Small intestine (tissue), 7 donors: ENCODE measurements around the gene AJM1. TPM values are rescaled to one million over a fixed set of nuclear protein-coding genes. Genes with fewer than 3 reads are reported as not detected.

Experiments
- DNase-seq, 2 donors: peaks; one replicate each; pipeline versions ENCODE4 v3.0.0 to v3.0.0-alpha.2; 2013
- FAIRE-seq: peaks from 2 replicates; lab custom pipeline; 2012; peaks lifted over from hg19 to GRCh38; lab: Jason Lieb, UNC
- H3K27ac ChIP-seq, 3 donors: one replicate each; pipeline ENCODE4 v1.5.1; 2013; ENCODE audit warnings: low read length in 2 of 3, mild to moderate bottlenecking in 2 of 3, control low read depth in 1 of 3, inconsistent platforms in 1 of 3, low read depth in 1 of 3, moderate library complexity in 1 of 3
- H3K27me3 ChIP-seq, 3 donors: one replicate each; pipeline ENCODE4 v1.6.1; 2013; ENCODE audit warnings: low read length in 3 of 3, inconsistent platforms in 1 of 3; ENCODE audit not compliant: control insufficient read depth in 3 of 3, insufficient read depth in 3 of 3
- H3K36me3 ChIP-seq, 3 donors: one replicate each; pipeline ENCODE4 v1.6.1; 2013; ENCODE audit warnings: low read length in 3 of 3, inconsistent platforms in 1 of 3, low read depth in 1 of 3, mild to moderate bottlenecking in 1 of 3, moderate library complexity in 1 of 3; ENCODE audit not compliant: control insufficient read depth in 3 of 3, insufficient read depth in 2 of 3
- H3K4me1 ChIP-seq, 3 donors: one replicate each; pipeline ENCODE4 v1.6.1; 2013; ENCODE audit warnings: low read length in 2 of 3, inconsistent platforms in 1 of 3, low read depth in 1 of 3, mild to moderate bottlenecking in 1 of 3, moderate library complexity in 1 of 3; ENCODE audit not compliant: control insufficient read depth in 3 of 3, insufficient read depth in 2 of 3
- H3K4me3 ChIP-seq, 3 donors: one replicate each; pipeline ENCODE4 v1.5.1; 2013; ENCODE audit warnings: low read length in 3 of 3, control low read depth in 1 of 3, inconsistent platforms in 1 of 3, low read depth in 1 of 3, mild to moderate bottlenecking in 1 of 3, moderate library complexity in 1 of 3
- H3K9me3 ChIP-seq, 2 donors: one replicate each; pipeline ENCODE4 v1.6.1; 2013; ENCODE audit warnings: low read depth in 1 of 2, low read length in 1 of 2; ENCODE audit not compliant: control insufficient read depth in 2 of 2, insufficient read depth in 1 of 2
- WGBS, 3 donors: extraction: QIAGEN DNeasy Blood & Tissue Kit; methylation state at CpG; one replicate each; pipeline ENCODE4 v1.1.7; 2013; 5-methylcytosine and 5-hydroxymethylcytosine counted together
- polyA plus RNA-seq, 4 donors: library from polyadenylated mRNA; stranded (reverse) in 3 of 4; unstranded in 1 of 4; fragments of 200-250 nt in 3 of 4; fragments of 120-200 nt in 1 of 4; gene quantifications; one replicate each; pipeline versions ENCODE4 v1.2.1 to v1.2.3, GENCODE V29; 2013
- donor health status: healthy with polysubstance abuse.
- donor health status: control.
- donor health status: control.
- donor health status: Bipolar disorder and iron deficiency.
- donor health status: healthy.

The AJM1 gene
- polyA plus RNA-seq, 4 donors, result 1.1 to 11.6 (median 2.6) TPM

DNA sequence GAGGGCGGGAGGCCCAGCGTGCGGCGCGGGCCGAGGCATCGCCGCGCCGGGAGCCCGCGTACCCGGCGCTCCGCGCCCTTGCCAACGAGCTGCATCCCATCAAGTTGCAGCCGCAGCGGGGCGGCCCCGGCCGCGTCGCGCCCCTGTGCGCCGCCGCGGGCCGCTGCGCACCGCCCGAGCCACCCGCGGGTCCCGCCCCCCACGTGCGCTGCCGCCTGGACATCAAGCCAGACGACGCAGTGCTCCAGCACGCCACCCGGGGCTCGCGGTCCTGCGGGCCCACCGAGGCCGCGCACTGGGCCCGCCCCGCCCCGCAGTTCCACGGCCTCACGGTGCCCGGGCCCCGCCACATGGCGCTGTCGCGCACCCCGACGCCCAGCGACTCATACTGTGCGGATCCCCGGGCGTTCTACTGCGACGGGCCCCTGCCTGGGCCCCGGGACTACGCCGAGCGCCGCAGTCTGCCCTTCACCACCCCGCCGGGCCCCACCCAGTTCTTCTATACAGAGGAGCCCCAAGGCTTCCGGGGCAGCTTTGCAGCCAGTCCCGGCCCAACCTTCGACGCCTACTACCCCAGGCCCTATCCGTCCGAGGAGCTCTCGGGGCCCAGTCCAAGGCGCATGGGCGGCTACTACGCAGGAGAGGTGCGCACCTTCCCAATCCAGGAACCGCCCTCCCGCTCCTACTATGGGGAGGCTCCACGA, 2.6 kb downstream of the AJM1 start:
- DNase-seq (peak; percentile 31 to 44), FAIRE-seq (no peak)
- Histone ChIP-seq H3K36me3 (peaks cover 0 to 19% (median 4%) of the 10 kb centered on the region in 3 donors), H3K27me3 (peaks cover 3 to 26% (median 9%) of the 10 kb centered on the region in 3 donors), H3K4me3 (peak overlapping the region in 1 of 3 donors; percentile 25), H3K4me1 (peaks cover 0 to 53% (median 4%) of the 10 kb centered on the region in 3 donors), H3K27ac (no peak overlapping the region), H3K9me3 (peaks cover 0 to 10% of the 10 kb centered on the region in 2 donors)
- 8 to 12% (median 9%) methylated on average over 30 to 88 of the region's 88 CpGs for WGBS, 3 donors

DNA sequence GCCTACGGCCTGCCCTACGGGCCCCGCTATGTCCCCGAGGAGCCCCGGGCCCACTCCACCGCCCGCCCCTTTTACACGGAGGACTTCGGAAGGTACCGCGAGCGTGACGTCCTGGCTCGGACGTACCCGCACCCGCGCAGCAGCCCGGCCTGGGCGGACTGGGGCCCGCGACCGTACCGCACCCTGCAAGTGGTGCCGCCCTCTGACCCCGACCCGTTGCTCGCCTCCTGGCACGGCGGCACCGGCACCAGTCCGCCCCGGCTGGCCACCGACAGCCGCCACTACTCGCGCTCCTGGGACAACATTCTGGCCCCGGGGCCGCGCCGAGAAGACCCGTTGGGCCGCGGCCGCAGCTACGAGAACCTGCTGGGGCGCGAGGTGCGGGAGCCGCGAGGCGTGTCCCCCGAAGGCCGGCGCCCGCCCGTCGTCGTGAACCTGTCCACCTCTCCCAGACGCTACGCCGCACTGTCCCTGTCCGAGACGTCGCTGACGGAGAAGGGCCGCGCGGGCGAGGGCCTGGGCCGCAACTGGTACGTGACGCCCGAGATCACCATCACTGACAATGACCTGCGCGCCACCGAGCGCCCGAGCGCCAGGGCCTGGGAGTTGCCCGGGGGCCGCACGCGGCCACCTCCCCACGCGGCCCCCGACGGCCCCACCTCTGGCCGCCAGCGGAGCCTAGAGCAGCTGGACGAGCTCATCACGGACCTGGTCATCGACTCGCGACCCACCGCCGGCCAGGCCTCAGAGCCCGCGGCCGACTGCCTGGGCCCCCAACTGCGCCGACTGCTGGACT, 3.4 kb downstream of the AJM1 start:
- H3K4me3 ChIP-seq, result peak overlapping the region in 1 of 3 donors; percentile 24
- no peak for FAIRE-seq
- H3K36me3 ChIP-seq, result peaks cover 0 to 19% (median 2%) of the 10 kb centered on the region in 3 donors
- peaks cover 0 to 10% of the 10 kb centered on the region in 2 donors for H3K9me3 ChIP-seq
- no peak overlapping the region for H3K27ac ChIP-seq
- peak in 1 of 2 donors; percentile 26 for DNase-seq
- 24 to 34% (median 28%) methylated on average over 79 to 102 of the region's 102 CpGs for WGBS, 3 donors
- peaks cover 3 to 26% (median 9%) of the 10 kb centered on the region in 3 donors for H3K27me3 ChIP-seq
- H3K4me1 ChIP-seq, result peaks cover 0 to 53% (median 6%) of the 10 kb centered on the region in 3 donors

DNA sequence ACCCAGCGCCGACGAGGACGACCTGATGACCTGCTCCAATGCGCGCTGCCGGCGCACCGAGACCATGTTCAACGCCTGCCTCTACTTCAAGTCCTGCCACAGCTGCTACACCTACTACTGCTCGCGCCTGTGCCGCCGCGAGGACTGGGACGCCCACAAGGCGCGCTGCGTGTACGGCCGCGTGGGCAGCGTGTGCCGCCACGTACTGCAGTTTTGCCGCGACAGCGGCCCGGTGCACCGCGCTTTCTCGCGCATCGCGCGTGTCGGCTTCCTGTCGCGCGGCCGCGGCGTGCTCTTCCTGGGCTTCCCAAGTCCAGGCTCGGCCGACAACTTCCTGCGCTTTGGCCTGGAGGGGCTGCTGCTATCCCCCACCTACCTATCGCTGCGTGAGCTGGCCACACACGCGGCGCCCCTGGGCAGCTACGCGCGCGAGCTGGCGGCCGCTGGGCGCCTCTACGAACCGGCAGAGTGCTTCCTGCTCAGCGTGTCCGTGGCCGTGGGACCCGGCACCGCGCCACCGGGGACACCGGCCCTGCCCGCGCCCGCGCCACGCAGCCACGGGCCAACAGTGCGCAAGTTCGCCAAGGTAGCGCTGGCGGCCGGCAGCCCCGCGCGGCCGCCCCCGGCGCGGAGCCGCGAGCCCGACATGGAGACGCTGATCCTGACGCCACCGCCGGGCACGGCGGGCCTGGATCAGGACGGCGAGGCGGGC, 4.3 kb downstream of the AJM1 start:
- H3K36me3 ChIP-seq, result peaks cover 0 to 25% (median 0%) of the 10 kb centered on the region in 3 donors
- H3K9me3 ChIP-seq, result peaks cover 0 to 10% of the 10 kb centered on the region in 2 donors
- WGBS, 3 donors, result 6 to 18% (median 15%) methylated on average over 58 to 98 of the region's 98 CpGs
- FAIRE-seq (no peak), DNase-seq (no peak)
- H3K27me3 ChIP-seq, result peaks cover 3 to 26% (median 9%) of the 10 kb centered on the region in 3 donors
- peak overlapping the region in 2 of 3 donors; percentile 27 to 85 for H3K4me3 ChIP-seq
- peaks cover 0 to 53% (median 6%) of the 10 kb centered on the region in 3 donors for H3K4me1 ChIP-seq
- peak overlapping the region in 1 of 3 donors; percentile 100 for H3K27ac ChIP-seq

DNA sequence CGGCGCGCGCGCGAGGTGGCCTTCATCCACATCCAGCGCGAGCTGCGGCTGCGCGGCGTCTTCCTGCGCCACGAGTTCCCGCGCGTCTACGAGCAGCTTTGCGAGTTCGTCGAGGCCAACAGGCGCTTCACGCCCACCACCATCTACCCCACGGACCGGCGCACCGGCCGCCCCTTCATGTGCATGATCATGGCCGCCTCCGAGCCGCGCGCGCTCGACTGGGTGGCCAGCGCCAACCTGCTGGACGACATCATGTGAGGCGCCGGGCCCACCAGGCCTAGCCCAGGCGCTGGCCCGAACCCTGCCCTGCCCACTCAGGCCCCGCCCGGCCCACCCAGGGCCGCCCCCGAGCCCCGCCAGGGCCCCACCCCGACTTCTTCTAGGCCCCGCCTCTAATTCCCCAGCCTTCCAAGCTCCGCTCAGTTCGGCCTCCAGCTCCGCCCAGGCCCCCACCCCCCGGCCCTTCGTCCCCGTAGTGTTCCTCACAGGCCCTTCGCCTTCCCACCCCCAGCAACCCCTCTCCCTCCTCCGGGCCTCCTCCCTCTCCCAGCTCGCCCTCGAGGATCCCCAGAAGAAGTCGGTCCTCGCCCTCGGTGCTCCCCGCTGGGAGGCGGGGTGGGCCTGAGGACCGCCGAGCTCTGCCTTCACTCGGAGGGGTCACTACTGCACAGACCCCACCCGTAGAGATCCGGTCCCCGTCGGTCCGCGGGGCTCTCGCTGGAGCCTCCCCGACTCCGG, 5.0 kb downstream of the AJM1 start:
- peak overlapping the region in 2 of 3 donors; percentile 85 to 99 for H3K4me3 ChIP-seq
- WGBS, 3 donors, result 2 to 6% (median 3%) methylated on average over 34 to 75 of the region's 75 CpGs
- H3K4me1 ChIP-seq, result peaks cover 0 to 53% (median 2%) of the 10 kb centered on the region in 3 donors
- DNase-seq (peak; percentile 74 to 90), FAIRE-seq (no peak)
- peaks cover 0 to 33% (median 0%) of the 10 kb centered on the region in 3 donors for H3K36me3 ChIP-seq
- peak overlapping the region; percentile 92 to 100 (median 92) for H3K27ac ChIP-seq
- H3K9me3 ChIP-seq, result peaks cover 0 to 10% of the 10 kb centered on the region in 2 donors
- peaks cover 3 to 26% (median 9%) of the 10 kb centered on the region in 3 donors for H3K27me3 ChIP-seq

DNA sequence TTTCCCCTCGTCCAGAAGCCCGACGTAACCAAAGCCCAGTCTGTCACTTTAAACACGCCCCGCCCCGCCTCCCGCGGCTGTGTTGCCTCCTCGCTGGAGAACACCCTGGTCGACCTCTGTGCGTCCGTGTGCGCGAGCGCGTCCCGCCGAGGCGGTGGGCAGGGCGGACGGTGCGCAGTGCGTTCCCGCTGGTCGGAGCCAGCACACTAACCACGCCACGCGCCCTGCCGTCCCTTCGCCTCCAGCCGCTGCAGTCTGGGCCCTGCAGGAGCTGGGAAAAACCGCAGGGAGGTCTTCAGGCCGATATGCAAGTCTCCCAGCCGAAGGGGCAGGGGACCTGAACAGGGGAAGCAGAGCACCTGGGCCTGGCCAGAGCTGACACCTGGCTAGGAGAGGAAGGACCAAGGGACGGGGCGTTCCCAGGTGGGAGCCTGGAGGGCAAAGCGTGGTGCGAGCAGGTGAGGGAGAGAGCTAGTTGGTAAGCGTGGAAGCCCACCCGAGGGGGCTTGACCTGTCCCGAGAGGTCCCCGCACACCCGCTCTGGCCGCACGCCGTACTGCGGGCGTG, 5.6 kb downstream of the AJM1 start:
- Histone ChIP-seq H3K36me3 (peaks cover 0 to 39% (median 0%) of the 10 kb centered on the region in 3 donors), H3K9me3 (peaks cover 0 to 10% of the 10 kb centered on the region in 2 donors), H3K4me1 (peaks cover 0 to 54% (median 2%) of the 10 kb centered on the region in 3 donors), H3K4me3 (peak overlapping the region; percentile 80 to 99 (median 85)), H3K27me3 (peaks cover 3 to 26% (median 9%) of the 10 kb centered on the region in 3 donors), H3K27ac (peak overlapping the region; percentile 92 to 100 (median 92))
- WGBS, 3 donors, result 0 to 1% (median 1%) methylated on average over 48 of the region's 48 CpGs
- DNase-seq (peak; percentile 91 to 93), FAIRE-seq (no peak)

DNA sequence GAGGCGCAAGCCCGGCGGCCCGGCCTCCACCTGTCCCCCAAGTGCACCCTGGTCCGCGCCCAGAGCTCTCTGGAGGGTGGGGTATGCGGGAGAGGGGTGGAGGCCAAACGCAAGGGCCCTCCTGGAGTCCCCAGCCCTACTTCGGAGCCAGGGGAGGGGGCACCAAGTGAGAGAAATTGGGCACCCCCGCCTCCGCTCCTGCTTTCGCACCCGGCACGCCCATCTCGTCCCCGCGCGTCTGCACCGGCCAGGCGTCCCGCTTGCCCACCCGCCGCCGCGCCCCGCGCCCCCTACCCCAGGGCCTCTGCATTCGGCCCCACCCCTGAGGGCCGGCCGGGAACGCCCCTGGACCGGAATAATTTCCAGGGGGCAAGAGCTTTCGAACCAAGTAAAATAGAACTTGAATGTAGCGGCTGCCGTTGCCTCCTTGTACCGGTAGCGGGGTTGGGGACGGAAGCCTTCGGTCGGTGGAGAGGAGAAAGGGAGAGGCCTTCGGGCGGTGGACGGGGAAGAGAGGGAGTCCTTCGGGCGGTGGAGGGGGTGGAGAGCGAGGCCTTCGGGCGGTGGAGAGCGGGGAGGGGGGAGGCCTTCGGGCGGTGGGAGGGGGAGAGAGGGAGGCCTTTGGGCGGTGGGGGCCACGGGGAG, 6.2 kb downstream of the AJM1 start:
- Histone ChIP-seq H3K9me3 (peaks cover 0 to 10% of the 10 kb centered on the region in 2 donors), H3K27ac (peak overlapping the region; percentile 92 to 100 (median 92)), H3K4me1 (peaks cover 0 to 49% (median 2%) of the 10 kb centered on the region in 3 donors), H3K36me3 (peaks cover 0 to 45% (median 0%) of the 10 kb centered on the region in 3 donors), H3K27me3 (peaks cover 3 to 24% (median 9%) of the 10 kb centered on the region in 3 donors), H3K4me3 (peak overlapping the region; percentile 80 to 99 (median 85))
- DNase-seq (peak; percentile 46 to 81), FAIRE-seq (no peak)
- WGBS, 3 donors, result 1% methylated on average over 27 to 53 of the region's 53 CpGs
